NCI-H2029 treated with DMSO at 0.1 percent for 48 hours (cell line): ENCODE measurements around the gene WFDC9.
"Not testable (repeated sequence)": the region's sequence is repeated elsewhere in the genome, so short reads cannot be mapped to it uniquely, and the experiment has no call there.

ENCODE experiments used
- DNase-seq: peaks from one replicate; lab custom pipeline; 2025; lab: John Stamatoyannopoulos, UW

WFDC9 gene

DNA sequence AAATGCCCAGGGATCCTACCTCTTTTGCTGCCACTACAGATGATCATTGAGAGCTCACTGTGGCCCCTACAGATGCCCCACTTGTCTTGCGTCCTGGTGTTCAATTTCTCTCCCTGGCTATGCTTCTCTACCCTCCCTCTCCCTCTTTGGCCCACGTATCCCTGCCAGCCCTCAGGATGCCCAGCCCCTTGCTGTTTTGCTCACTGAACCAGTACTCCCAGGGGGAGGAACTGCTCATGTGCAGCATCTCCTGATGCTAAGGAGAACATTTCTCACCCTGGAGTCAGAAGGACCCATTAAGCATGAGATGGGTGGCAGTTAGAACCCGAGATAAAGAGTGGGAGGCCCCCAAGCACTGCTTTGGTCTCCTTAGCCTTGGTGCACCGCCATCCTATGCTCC, at the start of gene WFDC9:
WFDC9 (minus strand) TSS at position 101 of the 400 bp plus-strand sequence. CDS start 21,103 bp downstream, outside the sequence.
- no peak for DNase-seq

- no peak for DNase-seq
These were observed 48.6 kb upstream of the WFDC9 start for GRCh38 chr20:45679650-45680049.

GRCh38 chr20:45672765-45673164, 41.7 kb upstream of the WFDC9 start:
- DNase-seq = no peak

DNA sequence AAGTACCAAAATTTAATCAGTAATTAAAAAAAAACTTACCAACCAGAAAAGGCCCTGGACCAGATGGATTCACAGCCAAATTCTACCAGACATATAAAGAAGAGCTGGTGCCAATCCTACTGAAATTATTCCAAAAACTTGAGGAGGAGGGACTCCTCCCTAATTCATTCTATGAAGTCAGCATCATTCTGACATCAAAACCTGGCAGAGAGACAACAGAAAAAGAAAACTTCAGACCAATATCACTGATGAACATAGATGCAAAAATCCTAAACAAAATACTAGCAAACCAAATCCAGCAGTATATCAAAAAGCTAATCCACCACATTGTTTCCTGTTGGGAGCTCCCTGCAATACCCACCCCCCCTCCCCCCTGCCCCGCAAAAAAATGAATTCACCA, 39.1 kb upstream of the WFDC9 start, which contains the start of gene WFDC11:
WFDC11 (minus strand) TSS at position 101 of the 400 bp plus-strand sequence. CDS start 19,639 bp downstream, outside the sequence.
- no peak for DNase-seq

DNA sequence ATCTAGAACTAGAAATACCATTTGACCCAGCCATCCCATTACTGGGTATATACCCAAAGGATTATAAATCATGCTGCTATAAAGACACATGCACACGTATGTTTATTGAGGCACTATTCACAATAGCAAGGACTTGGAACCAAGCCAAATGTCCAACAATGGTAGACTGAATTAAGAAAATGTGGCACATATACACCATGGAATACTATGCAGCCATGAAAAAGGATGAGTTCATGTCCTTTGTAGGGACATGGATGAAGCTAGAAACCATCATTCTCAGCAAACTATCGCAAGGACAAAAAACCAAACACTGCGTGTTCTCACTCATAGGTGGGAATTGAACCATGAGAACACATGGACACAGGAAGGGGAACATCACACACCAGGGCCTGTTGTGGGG, 26.0 kb upstream of the WFDC9 start:
- DNase-seq = not testable (repeated sequence)

DNA sequence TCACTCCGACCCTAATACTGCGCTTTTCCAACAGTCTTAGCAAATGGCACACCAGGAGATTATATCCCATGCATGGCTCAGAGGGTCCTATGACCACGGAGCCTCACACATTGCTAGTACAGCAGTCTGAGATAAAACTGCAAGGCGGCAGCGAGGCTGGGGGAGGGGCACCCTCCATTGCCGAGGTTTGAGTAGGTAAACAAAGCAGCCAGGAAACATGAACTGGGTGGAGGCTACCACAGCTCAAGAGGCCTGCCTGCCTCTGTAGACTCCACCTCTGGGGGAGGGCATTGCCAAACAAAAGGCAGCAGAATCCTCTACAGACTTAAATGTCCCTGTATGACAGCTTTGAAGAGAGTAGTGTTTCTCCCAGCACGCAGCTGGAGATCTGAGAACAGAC, 20.6 kb upstream of the WFDC9 start:
- DNase-seq = peak; percentile 34

DNA sequence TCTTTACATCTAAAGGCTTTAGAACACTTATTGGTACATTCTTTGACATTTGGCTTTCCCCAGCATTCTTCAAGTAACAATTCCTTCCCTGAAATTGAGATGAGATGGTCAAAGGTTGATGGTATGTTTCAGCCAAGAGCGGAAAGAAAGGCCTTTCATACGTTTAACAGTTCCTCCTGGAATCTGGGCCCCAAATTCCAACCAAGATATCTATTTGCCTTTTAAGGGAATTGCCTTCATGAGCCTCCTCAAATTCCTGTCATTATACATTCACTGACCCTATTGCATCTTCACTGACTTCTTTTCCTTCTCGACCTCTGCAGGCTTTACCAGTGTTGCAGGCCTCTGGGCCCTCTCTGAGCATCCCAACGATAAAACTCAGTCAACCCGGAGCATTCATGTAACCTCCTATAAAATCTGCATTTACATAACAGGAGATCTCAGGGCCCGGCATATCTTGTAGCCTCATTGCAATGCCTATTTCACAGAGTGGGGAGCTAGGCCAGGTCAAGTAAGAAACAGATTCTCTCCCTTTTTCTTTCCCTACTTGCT, 18.3 kb upstream of the WFDC9 start:
- no peak for DNase-seq

DNA sequence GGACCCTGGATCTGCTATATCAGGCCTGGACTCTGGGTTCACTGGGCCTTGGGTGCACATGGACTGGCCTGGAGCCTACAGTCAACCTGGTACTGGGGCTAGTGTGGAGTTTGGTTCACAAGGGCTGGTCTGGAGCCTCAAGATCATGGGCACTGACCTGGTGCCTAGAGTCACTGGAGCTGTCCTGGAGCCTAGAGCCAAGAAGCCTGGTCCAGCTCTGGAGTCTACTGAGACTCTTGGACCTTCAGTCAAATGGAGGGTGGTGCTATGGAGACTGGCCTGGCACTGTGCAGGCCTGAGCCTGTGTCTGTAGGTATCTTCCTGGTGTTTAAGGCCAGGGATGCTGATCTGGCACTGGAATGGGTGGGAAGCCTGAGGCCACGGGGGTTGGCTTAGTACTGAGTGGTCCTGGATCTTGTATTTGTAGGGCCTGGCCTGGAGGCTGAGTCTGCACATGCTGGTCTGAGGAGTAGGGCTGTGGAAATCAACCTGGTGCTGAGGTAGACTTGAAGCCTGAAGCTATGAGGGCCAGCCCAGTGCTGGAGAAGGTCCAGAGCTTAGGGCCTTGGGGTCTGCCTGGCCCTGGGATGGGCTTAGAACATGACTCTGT, 16.5 kb upstream of the WFDC9 start:
- DNase-seq = no peak

- DNase-seq = no peak
These were observed 15.8 kb upstream of the WFDC9 start for GRCh38 chr20:45646875-45647274.

DNA sequence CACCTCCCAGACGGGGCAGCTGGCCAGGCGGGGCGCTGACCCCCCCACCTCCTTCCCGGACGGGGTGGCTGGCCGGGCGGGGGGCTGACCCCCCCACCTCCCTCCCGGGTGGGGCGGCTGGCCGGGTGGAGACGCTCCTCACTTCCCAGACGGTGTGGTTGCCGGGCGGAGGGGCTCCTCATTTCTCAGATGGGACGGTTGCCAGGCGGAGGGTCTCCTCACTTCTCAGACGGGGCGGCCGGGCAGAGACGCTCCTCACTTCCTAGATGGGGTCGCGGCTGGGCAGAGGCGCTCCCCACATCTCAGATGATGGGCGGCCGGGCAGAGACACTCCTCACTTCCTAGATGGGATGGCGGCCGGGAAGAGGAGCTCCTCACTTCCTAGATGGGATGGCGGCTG, 14.8 kb upstream of the WFDC9 start:
- not testable (repeated sequence) for DNase-seq

- DNase-seq = not testable (repeated sequence)
These were observed 10.0 kb upstream of the WFDC9 start for GRCh38 chr20:45641076-45641475.

DNA sequence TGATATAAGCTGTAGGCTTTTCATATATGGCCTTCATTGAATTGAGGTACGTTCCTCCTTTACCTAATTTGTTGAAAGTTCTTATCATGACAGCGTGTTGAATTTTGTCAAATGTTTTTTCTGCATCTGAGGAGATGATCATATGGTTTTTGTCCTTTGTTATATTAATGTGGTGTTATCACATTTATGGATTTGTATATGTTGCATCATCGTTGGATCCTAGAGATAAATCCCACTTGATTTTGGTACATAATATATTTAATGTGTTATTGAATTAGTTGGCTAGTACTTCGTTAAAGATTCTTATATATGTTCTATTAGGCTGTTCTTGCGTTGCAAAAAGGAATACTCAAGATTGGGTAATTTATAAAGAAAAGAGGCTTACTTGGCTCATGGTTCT, 8.6 kb upstream of the WFDC9 start:
- no peak for DNase-seq

- DNase-seq = no peak
These were observed 5.4 kb upstream of the WFDC9 start for GRCh38 chr20:45636513-45636912.

DNA sequence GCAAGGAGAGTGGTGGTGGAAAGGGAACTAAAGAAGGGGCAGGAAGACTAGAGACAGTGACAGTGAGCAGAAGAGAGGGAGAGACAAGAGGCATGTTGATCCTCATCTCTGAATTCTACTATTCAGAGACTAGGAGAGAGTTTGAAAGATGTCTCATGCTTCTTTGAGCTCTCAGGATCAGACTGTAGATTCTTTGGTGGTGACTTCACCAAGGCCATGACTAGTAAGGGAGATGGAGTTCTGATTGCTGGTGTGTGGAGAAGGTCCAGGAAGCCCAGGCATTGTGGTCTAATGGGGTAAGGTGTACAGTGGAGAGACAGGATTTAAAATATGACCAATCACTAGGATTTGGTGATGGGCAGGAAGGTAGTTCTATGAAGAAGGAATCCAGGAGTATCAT, 713 bp downstream of the WFDC9 start:
- DNase-seq = no peak

DNA sequence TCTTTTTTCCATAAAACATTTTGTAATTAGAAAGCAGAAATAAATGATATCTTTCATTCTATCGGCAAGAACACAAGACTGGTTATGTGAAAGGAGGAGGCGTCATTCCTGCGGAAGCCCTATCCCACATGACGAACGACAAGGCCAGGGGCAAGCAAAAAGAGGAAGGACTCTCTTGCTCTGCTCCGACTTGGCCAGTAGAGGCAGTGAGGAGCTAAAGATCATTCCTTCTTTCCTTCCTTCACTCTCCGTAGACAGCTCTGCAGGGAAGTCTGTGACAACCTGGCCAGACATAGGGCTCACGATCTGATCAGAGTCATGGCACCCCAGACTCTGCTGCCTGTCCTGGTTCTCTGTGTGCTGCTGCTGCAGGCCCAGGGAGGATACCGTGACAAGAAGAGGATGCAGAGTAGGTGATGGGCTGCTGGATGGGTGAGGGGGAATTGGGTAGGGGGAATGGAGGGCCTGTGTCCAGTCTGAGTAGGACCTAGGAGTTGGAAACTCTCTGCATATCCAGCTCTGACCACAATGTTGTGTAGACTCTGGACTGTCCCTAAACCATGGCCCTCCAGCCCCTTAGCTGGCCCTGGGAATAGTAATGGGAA, 1.5 kb downstream of the WFDC9 start, which contains the start of gene WFDC10A:
WFDC10A (plus strand) TSS at position 244 of the 605 bp plus-strand sequence; CDS start at position 319, 75 bp downstream.
- peak; percentile 23 for DNase-seq

- no peak for DNase-seq
These were observed 4.5 kb downstream of the WFDC9 start for GRCh38 chr20:45626540-45626939.

DNA sequence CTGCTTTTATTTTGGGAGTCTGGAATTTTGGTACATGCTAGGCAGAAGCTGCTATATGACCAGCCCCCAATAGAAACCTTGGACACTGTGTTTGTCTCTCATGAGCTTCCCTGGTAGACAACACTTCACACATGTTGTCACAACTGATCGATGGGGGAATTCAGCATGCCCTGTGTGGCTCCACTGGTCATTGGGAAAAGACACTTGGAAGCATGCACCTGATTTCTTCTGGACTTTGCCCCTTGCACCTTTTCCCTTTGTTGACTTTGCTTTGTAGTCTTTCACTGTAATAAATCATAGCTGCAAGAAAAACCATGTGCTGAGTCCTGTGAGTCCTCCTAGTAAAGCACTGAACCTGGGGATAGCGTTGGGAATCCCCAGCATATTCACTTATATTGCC, 9.5 kb downstream of the WFDC9 start:
- no peak for DNase-seq

GRCh38 chr20:45617591-45617990, 13.5 kb downstream of the WFDC9 start:
- no peak for DNase-seq

DNA sequence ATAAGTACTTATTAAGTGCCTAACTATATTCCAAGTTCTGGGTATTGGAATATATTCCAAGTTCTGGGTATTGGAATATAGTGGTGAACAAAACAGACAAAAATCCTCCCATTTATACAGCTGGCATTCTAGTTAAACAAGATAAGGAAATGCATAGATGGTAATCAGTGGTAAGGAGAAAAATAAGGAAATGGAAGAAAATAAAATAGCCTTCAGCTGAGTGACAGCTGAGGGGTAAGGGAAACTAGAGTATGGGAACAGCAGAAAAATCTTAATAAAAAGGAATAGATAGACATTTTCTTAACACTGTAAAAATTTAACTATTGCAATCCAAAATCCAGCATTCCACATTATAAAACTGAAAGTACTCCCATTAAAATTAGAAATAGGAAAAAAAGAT, 18.8 kb downstream of the WFDC9 start:
- DNase-seq = no peak

- DNase-seq = no peak
These were observed 20.0 kb downstream of the WFDC9 start for GRCh38 chr20:45611054-45611453.

GRCh38 chr20:45607810-45608209, 23.3 kb downstream of the WFDC9 start:
- no peak for DNase-seq

DNA sequence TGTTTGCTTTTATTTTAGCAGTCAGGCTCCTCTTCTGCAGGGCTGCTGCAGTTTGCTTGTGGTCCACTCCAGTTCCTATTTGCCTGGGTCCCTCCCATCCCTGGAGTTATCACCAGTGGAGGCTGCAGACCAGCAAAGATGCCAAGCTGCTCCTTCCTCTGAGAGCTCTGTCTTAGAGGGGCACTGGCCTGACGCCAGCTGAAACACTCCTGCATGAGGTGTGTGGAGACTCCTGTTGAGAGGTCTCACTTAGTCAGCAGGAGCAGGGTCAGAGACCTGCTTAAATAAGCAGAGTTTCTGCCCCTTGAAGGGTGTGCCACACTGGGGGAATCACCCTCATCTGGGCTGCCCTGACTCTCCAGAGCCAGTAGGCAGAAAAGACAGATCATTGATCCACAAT, 35.8 kb downstream of the WFDC9 start:
- DNase-seq = no peak

GRCh38 chr20:45593498-45593897, 37.6 kb downstream of the WFDC9 start:
- DNase-seq = no peak
